ENCODE results near the gene SPA17. TPM values are rescaled to one million over a fixed set of nuclear protein-coding genes. Genes with fewer than 3 reads are reported as not detected.

The SPA17 gene
- total and polyA plus RNA-seq, 2 of the 8 experiments (the other 6 are each of a cell fraction or from before 2014, with no cell fraction given) = 3.7 to 5.2 TPM

DNA sequence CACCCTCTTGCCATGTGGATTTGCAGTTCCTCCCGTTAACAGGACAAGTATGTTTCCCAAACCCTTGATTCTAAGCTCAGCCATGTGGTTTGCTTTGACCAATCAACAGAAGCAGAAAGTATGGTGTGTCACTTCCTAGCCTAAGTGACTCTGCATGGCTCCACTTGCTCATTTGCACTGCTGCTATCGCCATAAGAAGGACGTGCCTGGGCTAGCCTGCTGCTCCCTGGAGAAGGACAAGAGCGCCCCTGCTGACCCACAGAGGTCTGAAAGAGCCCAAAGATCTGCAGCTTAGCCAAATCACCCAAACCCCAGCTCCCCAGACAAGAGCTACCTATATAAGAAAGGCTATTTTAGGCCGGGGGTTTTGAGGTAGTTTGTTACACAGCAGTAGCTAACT, 33.0 kb upstream of the SPA17 start (continued):
- TF ChIP-seq CTCF (IDR thresholded peaks at IDR 0.05; ENCODE audit: control extremely low read depth in 1 of 3, insufficient read depth in 1 of 3, low read depth in 1 of 3, low read length in 3 of 3) (peak in 2 of 3 experiments; percentile 20 to 48; a peak in 3 of 4 replicates), CBX5 (IDR thresholded peaks at IDR 0.05; ENCODE audit: low read depth, low read length) (no peak), CREB1 (IDR thresholded peaks at IDR 0.05) (no peak), ZNF274 (IDR thresholded peaks at IDR 0.05; ENCODE audit: borderline replicate concordance, extremely low read depth, low read length) (no peak), RAD21 (IDR thresholded peaks at IDR 0.05 in 1 of 2, conservative IDR thresholded peaks at IDR 0.05 in 1 of 2; ENCODE audit: low read depth in 2 of 2, low read length in 2 of 2) (peak; percentile 42 to 51; a peak in 2 of 4 replicates), KDM5A (IDR thresholded peaks at IDR 0.05; ENCODE audit: low read length) (no peak)
- TF ChIP-seq, protein P1, sequence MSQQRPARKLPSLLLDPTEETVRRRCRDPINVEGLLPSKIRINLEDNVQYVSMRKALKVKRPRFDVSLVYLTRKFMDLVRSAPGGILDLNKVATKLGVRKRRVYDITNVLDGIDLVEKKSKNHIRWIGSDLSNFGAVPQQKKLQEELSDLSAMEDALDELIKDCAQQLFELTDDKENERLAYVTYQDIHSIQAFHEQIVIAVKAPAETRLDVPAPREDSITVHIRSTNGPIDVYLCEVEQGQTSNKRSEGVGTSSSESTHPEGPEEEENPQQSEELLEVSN (IDR thresholded peaks at IDR 0.05) = no peak

All from H1 (cell line).